Pulmonary artery endothelial cell (primary cell): ENCODE data around the gene FRMD4B. TPM values are rescaled to one million over a fixed set of nuclear protein-coding genes. Genes with fewer than 3 reads are reported as not detected.
"Not testable (repeated sequence)": the region's sequence is repeated elsewhere in the genome, so short reads cannot be mapped to it uniquely, and the experiment has no call there.

Experiments used
- DNase-seq: peaks from one replicate; pipeline ENCODE4 v3.0.0-alpha.2; 2011; ENCODE audit warnings: low read depth, low spot score
- total RNA-seq: library from RNA; depleted of rRNA; stranded (reverse); fragments of >200 nt; gene quantifications from 2 replicates; pipeline ENCODE4 v1.2.3, GENCODE V29; 2014

Gene FRMD4B
- total RNA-seq, 1 donor from 2014 or later, result 96.7 TPM

- DNase-seq, result no peak
These were observed 97.6 kb downstream of the FRMD4B start for GRCh38 chr3:69288161-69288895.

- no peak for DNase-seq
These were observed 101.8 kb downstream of the FRMD4B start for GRCh38 chr3:69283913-69284611.

GRCh38 chr3:69283496-69283895 is 102.4 kb downstream of the FRMD4B start:
- DNase-seq, result no peak

GRCh38 chr3:69282181-69282580 is 103.7 kb downstream of the FRMD4B start:
- no peak for DNase-seq

- not testable (repeated sequence) for DNase-seq
These were observed 108.5 kb downstream of the FRMD4B start for GRCh38 chr3:69277403-69277802.

GRCh38 chr3:69276884-69277283 is 109.0 kb downstream of the FRMD4B start:
- no peak for DNase-seq

GRCh38 chr3:69276191-69276590 is 109.7 kb downstream of the FRMD4B start:
- not testable (repeated sequence) for DNase-seq

- DNase-seq, result no peak
These were observed 112.0 kb downstream of the FRMD4B start for GRCh38 chr3:69273896-69274295.

- no peak for DNase-seq
These were observed 113.3 kb downstream of the FRMD4B start for GRCh38 chr3:69272556-69272955.

- DNase-seq, result no peak
These were observed 114.8 kb downstream of the FRMD4B start for GRCh38 chr3:69271098-69271497.

GRCh38 chr3:69266585-69266984 is 119.3 kb downstream of the FRMD4B start:
- DNase-seq, result no peak

GRCh38 chr3:69266071-69266470 is 119.8 kb downstream of the FRMD4B start:
- DNase-seq, result not testable (repeated sequence)

- DNase-seq, result not testable (repeated sequence)
These were observed 125.0 kb downstream of the FRMD4B start for GRCh38 chr3:69260843-69261405.

GRCh38 chr3:69260216-69260787 is 125.6 kb downstream of the FRMD4B start:
- no peak for DNase-seq

- no peak for DNase-seq
These were observed 126.8 kb downstream of the FRMD4B start for GRCh38 chr3:69259125-69259524.

GRCh38 chr3:69255928-69256327 is 130.0 kb downstream of the FRMD4B start:
- no peak for DNase-seq

- no peak for DNase-seq
These were observed 131.5 kb downstream of the FRMD4B start for GRCh38 chr3:69254351-69254750.

GRCh38 chr3:69252631-69253030 is 133.3 kb downstream of the FRMD4B start:
- DNase-seq, result no peak

GRCh38 chr3:69252141-69252540 is 133.7 kb downstream of the FRMD4B start:
- DNase-seq, result no peak

- DNase-seq, result no peak
These were observed 134.6 kb downstream of the FRMD4B start for GRCh38 chr3:69251078-69251805.

- no peak for DNase-seq
These were observed 135.9 kb downstream of the FRMD4B start for GRCh38 chr3:69250014-69250413.

- no peak for DNase-seq
These were observed 136.9 kb downstream of the FRMD4B start for GRCh38 chr3:69249001-69249400.
